ENCODE results near the gene TBP. TPM values are rescaled to one million over a fixed set of nuclear protein-coding genes. Genes with fewer than 3 reads are reported as not detected.

The TBP gene
- total RNA-seq, 6 experiments from 2014 or later: 5.3 to 9.1 (median 5.9) TPM

Other genes starting within 250 kb of the TBP start
- gene FAM120B, start 247.6 kb upstream of the TBP start, total RNA-seq: 10 to 100 TPM in 5 of 6 experiments, 1 to 10 TPM in 1; 9.5 to 15.7 (median 13.1) TPM
- gene PSMB1, start 1.1 kb upstream of the TBP start, total RNA-seq: 100 to 1,000 TPM in 5 of 6 experiments, 10 to 100 TPM in 1; 90.3 to 164 (median 111) TPM
- 10 to 100 TPM; 22.3 to 57.8 (median 24.0) TPM for gene PDCD2, start 30.3 kb downstream of the TBP start, total RNA-seq